HAP-1 (cell line): ENCODE measurements around the gene SLC22A4.

Experiments
- DNase-seq, 2 experiments: peaks; one replicate each; pipeline ENCODE4 v3.0.0-alpha.2; 2016 to 2020; ENCODE audit warnings: low spot score in 2 of 2
- H3K27me3 ChIP-seq: fragments of 250-450 bp; sonication (Bioruptor Pico); 2 replicates; pipeline ENCODE4 v1.5.1; 2020; ENCODE audit warnings: low read depth, mild to moderate bottlenecking, moderate library complexity
- H3K36me3 ChIP-seq: fragments of 250-450 bp; sonication (Bioruptor Pico); replicated peaks from 2 replicates; pipeline ENCODE4 v1.5.1; 2020; ENCODE audit warnings: mild to moderate bottlenecking
- H3K4me1 ChIP-seq: fragments of 250-450 bp; sonication (Bioruptor Pico); 2 replicates; pipeline ENCODE4 v1.5.1; 2020; ENCODE audit warnings: mild to moderate bottlenecking
- H3K4me3 ChIP-seq: fragments of 250-450 bp; sonication (Bioruptor Pico); 2 replicates; pipeline ENCODE4 v1.5.1; 2020; ENCODE audit warnings: mild to moderate bottlenecking, moderate library complexity
- H3K9me3 ChIP-seq: fragments of 250-450 bp; sonication (Bioruptor Pico); 2 replicates; pipeline ENCODE4 v1.5.1; 2020; ENCODE audit warnings: mild to moderate bottlenecking, moderate library complexity
- in situ Hi-C: fragments of 300-500 bp; cut with MboI; formaldehyde crosslinking; loops from 3 replicates; pipeline ENCODE4 v1.14.3; 2020; ENCODE audit warnings: low sequenced_read_pairs, inconsistent platforms, mixed read lengths

The SLC22A4 gene

DNA sequence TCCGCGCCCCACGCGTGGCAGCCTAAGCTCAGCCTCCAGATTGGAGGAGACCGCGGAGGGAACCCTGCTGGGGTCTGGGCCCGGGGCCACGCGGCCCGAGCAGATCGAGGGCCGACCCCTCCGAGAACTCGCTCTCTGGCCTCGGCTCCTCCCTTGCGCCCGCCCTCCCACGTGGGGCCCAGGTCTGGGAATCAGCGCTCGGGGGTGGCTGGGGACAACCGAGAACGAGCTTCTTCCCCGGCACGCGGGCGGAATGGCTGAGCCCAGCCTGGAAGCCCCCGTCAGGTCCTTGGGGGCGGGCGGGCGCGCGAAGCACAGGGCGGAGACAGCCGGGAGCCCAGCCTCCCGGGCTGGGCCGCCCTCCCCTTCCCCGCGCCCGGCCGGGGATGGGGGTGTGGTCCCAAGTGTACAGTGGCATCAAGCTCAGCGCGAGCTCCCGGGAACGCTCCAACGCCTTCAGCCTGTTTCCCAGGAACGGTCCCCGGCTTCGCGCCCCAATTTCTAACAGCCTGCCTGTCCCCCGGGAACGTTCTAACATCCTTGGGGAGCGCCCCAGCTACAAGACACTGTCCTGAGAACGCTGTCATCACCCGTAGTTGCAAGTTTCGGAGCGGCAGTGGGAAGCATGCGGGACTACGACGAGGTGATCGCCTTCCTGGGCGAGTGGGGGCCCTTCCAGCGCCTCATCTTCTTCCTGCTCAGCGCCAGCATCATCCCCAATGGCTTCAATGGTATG is at the start of gene SLC22A4:
TSS of gene SLC22A4 (plus strand) at position 403 of the 736 bp plus-strand sequence. CDS start at position 626, 223 bp downstream.
- Histone ChIP-seq H3K4me1 (peaks cover 18% of the 10 kb centered on the region), H3K27me3 (no peaks in the 10 kb centered on the region; the same call in 1 of the 2 replicates), H3K4me3 (peak within 1 kb of the TSS; percentile 39), H3K9me3 (no peaks in the 10 kb centered on the region), H3K36me3 (no peaks in the 10 kb centered on the region)
- in situ Hi-C loops: no loop called here
- peak; percentile 90 to 97 for DNase-seq

DNA sequence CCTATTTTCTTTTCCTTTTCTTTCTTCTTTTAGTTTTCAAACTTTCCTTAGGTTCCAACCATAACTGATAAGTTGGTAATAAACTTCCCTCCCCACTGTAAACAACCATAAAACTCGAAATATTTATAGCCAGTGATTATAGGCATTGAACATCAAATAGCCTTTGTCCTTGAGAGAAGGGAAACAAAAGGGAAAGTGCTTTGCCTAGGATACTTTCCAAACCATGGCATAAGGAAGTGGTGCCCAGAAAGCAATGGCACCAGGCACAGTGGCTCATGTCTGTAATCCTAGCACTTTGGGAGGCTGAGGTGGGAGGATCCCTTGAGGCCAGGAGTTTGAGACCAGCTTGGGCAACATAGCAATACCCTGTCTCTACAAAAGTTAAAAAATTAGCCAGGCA is 48.6 kb upstream of the SLC22A4 start:
- in situ Hi-C loops: no loop called here
- Histone ChIP-seq H3K4me3 (no peak overlapping the region), H3K4me1 (no peaks in the 10 kb centered on the region), H3K27me3 (no peaks in the 10 kb centered on the region), H3K9me3 (peaks cover 3% of the 10 kb centered on the region; the same call in 1 of the 2 replicates), H3K36me3 (no peaks in the 10 kb centered on the region)
- no peak for DNase-seq

DNA sequence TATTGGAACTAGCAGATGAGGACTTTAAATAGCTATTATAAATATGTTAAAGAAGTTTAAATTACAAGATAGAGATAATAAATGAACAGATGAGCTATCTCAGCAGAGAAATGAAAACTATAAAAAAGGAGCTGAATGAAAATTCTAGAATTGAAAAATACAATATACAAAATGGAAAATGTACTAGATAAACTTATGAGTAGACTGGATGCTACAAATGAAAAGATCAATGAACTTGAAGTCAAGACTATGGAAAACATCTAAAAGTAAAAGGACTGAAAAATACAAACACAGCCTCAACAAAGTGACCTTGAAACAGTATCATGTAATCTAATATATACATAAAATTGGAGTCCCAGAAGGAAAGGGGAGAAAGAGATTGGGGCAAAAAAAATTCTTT is 47.4 kb upstream of the SLC22A4 start:
- in situ Hi-C loops: no loop called here
- H3K9me3 ChIP-seq: peaks cover 3% of the 10 kb centered on the region; the same call in 1 of the 2 replicates
- H3K4me1 ChIP-seq: no peaks in the 10 kb centered on the region
- no peaks in the 10 kb centered on the region for H3K36me3 ChIP-seq
- no peak overlapping the region for H3K4me3 ChIP-seq
- DNase-seq: no peak
- H3K27me3 ChIP-seq: no peaks in the 10 kb centered on the region

DNA sequence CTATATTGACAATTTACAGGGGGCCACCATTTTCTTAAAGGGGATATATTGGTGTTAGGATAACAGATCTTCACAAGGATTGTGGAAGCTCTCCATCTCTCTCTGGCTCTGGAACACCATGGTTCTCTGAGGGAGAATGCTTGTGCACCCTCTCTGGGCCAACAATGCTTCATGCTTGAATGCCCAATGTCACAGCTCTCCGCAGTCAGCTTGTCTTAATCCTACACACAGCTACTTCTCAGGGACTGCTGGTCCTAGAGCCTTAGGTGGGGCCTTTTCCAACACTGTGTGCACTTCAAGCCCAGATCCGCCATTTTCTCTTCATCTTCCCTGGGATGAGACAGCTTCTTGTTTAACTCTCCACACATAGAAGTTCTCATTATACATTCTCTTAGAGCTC is 43.6 kb upstream of the SLC22A4 start:
- Histone ChIP-seq H3K36me3 (no peaks in the 10 kb centered on the region), H3K9me3 (peaks cover 3% of the 10 kb centered on the region; the same call in 1 of the 2 replicates), H3K4me3 (no peak overlapping the region), H3K27me3 (no peaks in the 10 kb centered on the region), H3K4me1 (no peaks in the 10 kb centered on the region)
- no peak for DNase-seq
- in situ Hi-C loops: no loop called here

DNA sequence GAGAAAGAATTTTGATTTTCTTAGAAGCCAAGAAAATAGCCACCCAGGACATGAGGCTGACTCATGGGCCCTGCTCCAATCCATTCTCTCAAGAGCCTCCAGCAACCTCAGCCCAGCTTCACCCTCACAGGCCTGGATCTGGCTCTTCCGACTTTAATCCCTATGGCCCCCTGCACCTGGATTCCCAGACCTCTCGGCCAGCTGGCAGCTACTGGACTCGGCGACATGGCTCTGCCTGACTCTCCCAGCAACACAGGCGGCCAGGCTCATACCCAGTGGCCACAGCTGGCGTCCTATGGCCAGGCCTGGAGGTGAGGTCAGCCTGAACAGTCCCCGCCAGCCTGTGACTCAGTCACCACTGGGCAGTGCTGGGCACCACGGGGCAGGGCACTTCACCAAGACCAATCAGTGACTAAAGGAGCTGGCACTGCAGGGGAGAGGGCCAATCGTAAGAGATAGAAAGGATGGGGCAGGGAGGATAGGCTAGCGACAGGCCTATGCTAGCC is 42.9 kb upstream of the SLC22A4 start:
- no peaks in the 10 kb centered on the region for H3K4me1 ChIP-seq
- no peaks in the 10 kb centered on the region for H3K27me3 ChIP-seq
- H3K4me3 ChIP-seq: no peak overlapping the region
- no peak for DNase-seq
- in situ Hi-C loops: no loop called here
- no peaks in the 10 kb centered on the region for H3K36me3 ChIP-seq
- peaks cover 3% of the 10 kb centered on the region; the same call in 1 of the 2 replicates for H3K9me3 ChIP-seq

DNA sequence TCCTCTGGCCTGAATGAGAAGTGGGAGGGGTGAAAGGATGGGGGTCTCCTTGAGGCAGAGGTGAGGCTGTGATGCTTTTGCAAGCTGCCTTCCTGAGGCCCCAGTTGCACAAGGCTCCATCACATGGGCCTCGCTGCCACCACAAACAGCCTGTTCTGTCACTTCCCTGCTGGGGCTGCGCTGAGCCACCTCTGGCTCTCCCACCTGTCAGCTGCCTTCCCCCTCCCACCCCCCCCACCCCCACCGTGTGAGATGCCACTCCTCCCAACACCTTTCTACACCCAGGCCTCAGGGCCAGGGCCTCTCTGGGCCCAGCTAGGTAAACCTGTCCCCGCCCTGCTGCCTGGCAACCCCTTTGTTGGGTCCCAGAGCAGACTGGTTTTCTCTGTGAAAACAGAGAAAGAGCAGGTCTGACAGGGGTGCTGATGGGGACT is 41.2 kb upstream of the SLC22A4 start:
- Histone ChIP-seq H3K9me3 (no peaks in the 10 kb centered on the region), H3K27me3 (no peaks in the 10 kb centered on the region), H3K4me1 (no peaks in the 10 kb centered on the region), H3K36me3 (no peaks in the 10 kb centered on the region), H3K4me3 (no peak overlapping the region)
- no peak for DNase-seq
- in situ Hi-C loops: no loop called here

DNA sequence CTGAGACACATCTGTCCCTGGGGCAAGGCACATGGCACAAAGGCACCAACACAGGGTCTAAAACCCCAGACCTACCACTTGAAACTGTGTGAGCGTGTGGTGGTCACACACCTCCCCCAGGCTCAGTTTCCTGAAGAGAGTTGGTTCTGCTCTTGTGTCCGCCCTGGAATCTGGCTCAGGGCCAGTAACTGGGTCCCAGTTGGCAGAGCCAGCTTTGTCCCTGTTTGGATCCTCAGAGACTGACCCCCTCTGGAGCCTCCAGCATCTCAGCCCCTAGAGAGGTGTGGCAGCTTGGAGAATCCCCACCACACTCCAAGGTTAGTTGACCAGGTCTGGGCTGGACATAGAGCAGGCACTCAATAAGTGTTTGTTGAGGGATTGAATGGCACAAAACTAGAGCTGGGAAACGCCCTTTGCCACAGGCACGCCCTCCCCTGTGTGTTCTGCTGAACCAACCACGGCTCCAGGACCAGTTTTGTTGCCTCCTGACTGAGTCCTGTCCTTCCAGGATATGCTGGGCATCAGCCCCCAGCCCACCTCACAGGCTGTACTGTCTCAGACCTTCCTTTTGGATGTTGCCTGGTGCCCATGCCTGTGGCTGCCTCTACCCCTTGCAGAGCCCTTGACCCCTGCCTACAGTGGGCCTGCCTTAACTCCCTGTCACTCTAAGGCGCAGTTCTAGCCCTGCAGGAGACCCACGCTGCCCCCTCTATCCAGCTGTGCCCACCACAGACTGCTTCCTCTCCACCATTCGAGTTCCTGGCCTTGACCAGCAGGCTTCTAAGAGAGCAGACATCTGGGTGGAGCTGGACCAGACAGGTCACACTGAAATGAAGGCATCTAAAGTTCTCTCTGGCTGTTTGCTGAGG is 40.5 kb upstream of the SLC22A4 start:
- Histone ChIP-seq H3K4me3 (no peak overlapping the region), H3K4me1 (no peaks in the 10 kb centered on the region), H3K27me3 (no peaks in the 10 kb centered on the region), H3K9me3 (no peaks in the 10 kb centered on the region), H3K36me3 (no peaks in the 10 kb centered on the region)
- in situ Hi-C loops: no loop called here
- no peak for DNase-seq

DNA sequence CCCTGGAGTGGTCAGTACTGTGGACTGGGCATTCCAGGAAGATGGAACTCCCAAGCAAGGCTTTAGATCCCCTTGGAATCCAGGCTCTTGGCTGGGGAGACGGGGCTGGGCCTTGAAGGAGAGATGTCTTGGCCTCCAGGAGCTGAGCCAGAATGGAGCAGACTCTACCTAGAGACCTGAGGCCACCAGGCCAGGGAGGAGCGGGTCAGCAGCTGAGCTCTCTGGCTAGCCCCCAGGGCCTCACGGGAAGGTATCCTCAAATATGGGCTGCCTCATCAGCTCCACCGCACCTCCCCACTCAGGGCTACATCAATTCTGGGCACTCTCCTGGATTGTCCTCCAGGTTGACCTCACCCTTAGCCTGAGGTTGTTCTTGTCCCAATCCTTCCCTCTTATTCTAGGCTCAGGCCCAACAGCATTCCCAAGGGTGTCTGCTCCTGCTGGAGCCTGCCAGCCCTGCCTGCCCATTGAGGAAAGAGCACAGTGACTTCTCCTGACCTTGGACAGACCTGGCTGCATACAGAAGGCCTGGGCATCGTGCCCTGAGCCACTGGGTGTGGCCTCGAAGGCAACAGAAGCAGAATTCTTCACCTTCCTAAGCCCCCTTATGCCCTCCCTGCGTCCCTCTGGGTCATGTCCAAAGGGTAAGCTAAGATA is 39.7 kb upstream of the SLC22A4 start:
- in situ Hi-C loops: no loop called here

DNA sequence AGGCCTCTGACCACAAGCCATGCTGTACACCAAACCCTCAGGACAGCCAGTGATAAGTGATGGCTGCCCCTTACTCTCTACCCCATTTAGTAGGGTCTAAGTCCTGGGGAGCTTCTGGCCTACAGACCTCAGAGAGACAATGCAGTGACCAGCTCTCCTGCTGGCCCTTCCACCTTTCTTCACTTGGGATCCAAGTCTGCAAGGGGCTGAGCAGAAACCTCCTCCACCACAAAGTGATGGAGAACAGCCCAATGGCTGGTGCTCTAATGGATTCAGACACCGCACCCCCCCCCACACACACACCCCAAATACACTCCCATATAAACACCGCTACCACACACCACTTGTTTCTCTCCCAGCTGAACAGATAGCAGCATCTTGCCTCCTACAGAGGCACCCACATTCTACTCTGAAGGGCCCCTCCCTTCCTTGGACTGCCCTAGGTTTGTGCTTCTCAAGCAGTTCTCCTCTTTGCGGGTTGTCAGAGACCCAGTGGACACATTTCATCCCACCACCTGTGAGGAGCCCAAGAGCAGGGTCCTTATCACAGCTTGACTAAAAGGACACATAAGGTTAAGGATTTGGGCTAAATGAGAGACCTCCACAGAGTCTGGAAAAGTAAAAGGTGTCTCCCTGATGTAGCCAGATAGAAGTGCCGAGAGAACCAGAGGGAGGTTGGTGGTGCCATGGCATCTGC is 38.0 kb upstream of the SLC22A4 start:
- Histone ChIP-seq H3K27me3 (no peaks in the 10 kb centered on the region), H3K9me3 (no peaks in the 10 kb centered on the region), H3K4me1 (no peaks in the 10 kb centered on the region), H3K4me3 (no peak overlapping the region), H3K36me3 (no peaks in the 10 kb centered on the region)
- peak in 1 of 2 experiments; percentile 0 for DNase-seq
- in situ Hi-C loops: no loop called here

More for the DNA sequence above, 39.7 kb upstream of the SLC22A4 start:
- Histone ChIP-seq H3K27me3 (no peaks in the 10 kb centered on the region), H3K36me3 (no peaks in the 10 kb centered on the region), H3K4me3 (no peak overlapping the region), H3K4me1 (no peaks in the 10 kb centered on the region), H3K9me3 (no peaks in the 10 kb centered on the region)
- no peak for DNase-seq

DNA sequence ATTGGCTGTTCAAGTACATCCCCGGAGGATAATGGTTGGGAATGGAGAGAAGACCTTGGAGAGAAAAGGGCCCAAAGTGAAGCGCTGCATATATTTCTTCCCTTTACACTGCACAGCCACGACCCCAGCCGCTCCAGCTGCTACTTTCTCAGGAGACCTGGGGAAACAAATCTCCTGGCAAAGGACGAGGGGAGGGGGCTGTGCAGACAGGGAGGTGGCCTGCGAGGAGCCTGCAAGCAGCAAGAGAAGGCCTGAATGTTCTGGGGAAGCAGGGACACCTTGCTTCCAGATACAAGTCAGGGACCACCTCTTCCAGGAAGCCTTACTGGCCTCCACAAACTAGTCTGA is 37.4 kb upstream of the SLC22A4 start:
- in situ Hi-C loops: no loop called here

DNA sequence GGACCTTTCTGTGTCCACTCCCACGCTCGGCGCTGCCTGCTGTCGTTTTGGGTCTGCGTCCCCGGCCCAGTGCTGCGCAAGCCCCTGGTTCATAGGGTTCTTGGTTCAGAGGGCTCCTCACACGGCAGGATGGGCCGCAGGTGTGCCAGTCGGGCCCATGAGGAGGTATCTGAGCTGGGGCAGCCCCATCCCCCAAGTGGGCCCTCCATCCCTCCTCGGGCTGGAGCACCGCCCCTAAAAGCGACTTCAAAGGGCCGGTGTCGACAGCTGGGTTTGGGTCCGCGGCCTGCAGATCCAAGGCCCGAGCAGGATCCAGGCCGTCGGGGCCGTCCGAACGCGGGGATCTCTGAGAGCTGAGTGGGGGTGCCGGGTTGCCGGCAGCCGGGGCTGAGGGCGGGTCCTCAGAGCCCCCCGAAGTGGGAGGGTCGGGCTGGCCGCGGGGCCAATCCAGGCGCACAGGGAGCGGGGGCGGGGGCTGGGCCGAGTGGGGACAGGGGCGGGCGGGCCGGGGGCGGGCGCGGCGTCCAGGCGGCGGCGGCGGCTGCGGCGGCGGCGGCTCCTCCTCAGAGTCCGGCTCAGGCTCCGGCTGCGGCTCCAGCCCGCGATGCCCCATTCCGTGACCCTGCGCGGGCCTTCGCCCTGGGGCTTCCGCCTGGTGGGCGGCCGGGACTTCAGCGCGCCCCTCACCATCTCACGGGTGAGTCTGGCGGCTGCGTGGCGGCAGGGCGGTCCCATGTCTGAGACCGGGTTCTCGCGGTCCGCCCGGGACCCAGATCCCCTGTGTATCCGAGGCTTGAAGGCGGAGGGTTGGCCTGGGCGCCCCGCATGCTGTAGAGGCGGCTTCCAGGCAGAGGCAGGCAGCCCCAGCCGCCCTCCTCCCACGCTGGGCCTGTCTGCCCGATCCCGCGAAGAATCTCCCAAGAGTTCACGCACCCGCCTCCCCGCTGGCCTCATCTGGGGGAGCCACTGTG is 36.8 kb upstream of the SLC22A4 start, which contains the start of gene PDLIM4:
TSS of gene PDLIM4 (plus strand) at position 566 of the 971 bp plus-strand sequence. CDS start at position 605, 39 bp downstream.
- Histone ChIP-seq H3K9me3 (no peaks in the 10 kb centered on the region), H3K4me3 (no peak within 1 kb of the TSS), H3K27me3 (no peaks in the 10 kb centered on the region), H3K36me3 (no peaks in the 10 kb centered on the region), H3K4me1 (no peaks in the 10 kb centered on the region)
- in situ Hi-C loops: no loop called here
- DNase-seq: peak in 1 of 2 experiments; percentile 6

More for the DNA sequence above, 37.4 kb upstream of the SLC22A4 start:
- peak in 1 of 2 experiments; percentile 5 for DNase-seq
- Histone ChIP-seq H3K4me3 (no peak overlapping the region), H3K4me1 (no peaks in the 10 kb centered on the region), H3K27me3 (no peaks in the 10 kb centered on the region), H3K9me3 (no peaks in the 10 kb centered on the region), H3K36me3 (no peaks in the 10 kb centered on the region)
